Measurements from ENCODE around the gene SIRT5.

- no peak for TF ChIP-seq POLR2A (IDR thresholded peaks at IDR 0.05; ENCODE audit: borderline replicate concordance, extremely low read depth, insufficient read depth, insufficient read length)
- no peak for TF ChIP-seq CTCF (IDR thresholded peaks at IDR 0.05 in 2 of 3, conservative IDR thresholded peaks at IDR 0.05 in 1 of 3; ENCODE audit: borderline replicate concordance in 1 of 3, insufficient read depth in 1 of 3, low read depth in 2 of 3, low read length in 2 of 3)
- no peak for TF ChIP-seq ZNF274 (IDR thresholded peaks at IDR 0.05; ENCODE audit: low read depth, low read length)
- no peak for TF ChIP-seq EGR1 (IDR thresholded peaks at IDR 0.05; ENCODE audit: low read depth)
- no peak for TF ChIP-seq TCF7L2 (IDR thresholded peaks at IDR 0.05; ENCODE audit: borderline replicate concordance, extremely low read depth, insufficient read depth, insufficient read length)
- no peak for TF ChIP-seq POLR2AphosphoS5 (IDR thresholded peaks at IDR 0.05; ENCODE audit: low read depth, low read length)
- TF ChIP-seq ZFX (IDR thresholded peaks at IDR 0.05) = no peak
- no peak for TF ChIP-seq SP1 (IDR thresholded peaks at IDR 0.05; ENCODE audit: low read depth)
- TF ChIP-seq REST (IDR thresholded peaks at IDR 0.05; ENCODE audit: low read depth) = no peak
- TF ChIP-seq EZH2phosphoT487 (IDR thresholded peaks at IDR 0.05; ENCODE audit: borderline replicate concordance) = no peak
Observed at GRCh38 chr6:13593103-13593502, 18.7 kb downstream of the SIRT5 start.
